Parathyroid adenoma (tissue), 2 donors: ENCODE measurements around the gene TMEM163.

ENCODE experiments used
- H2AFZ ChIP-seq: fragments of 300-600 bp; sonication (generic); one replicate; pipeline ENCODE4 v1.7.0; 2017; ENCODE audit warnings: antibody characterized with exemption, mild to moderate bottlenecking
- H3K27ac ChIP-seq: fragments of 300-600 bp; sonication (generic); one replicate; pipeline ENCODE4 v1.7.0; 2017
- H3K27me3 ChIP-seq: fragments of 300-600 bp; sonication (generic); one replicate; pipeline ENCODE4 v1.7.0; 2017; ENCODE audit warnings: low read length; ENCODE audit not compliant: control insufficient read depth, insufficient read depth
- H3K36me3 ChIP-seq: fragments of 300-600 bp; sonication (generic); one replicate; pipeline ENCODE4 v1.7.0; 2017; ENCODE audit warnings: low read length; ENCODE audit not compliant: control insufficient read depth, insufficient read depth
- H3K4me1 ChIP-seq: fragments of 300-600 bp; sonication (generic); one replicate; pipeline ENCODE4 v1.7.0; 2017; ENCODE audit warnings: control low read depth
- H3K4me2 ChIP-seq: fragments of 300-600 bp; sonication (generic); one replicate; pipeline ENCODE4 v1.7.0; 2017; ENCODE audit warnings: low read length
- H3K4me3 ChIP-seq: fragments of 300-600 bp; sonication (generic); one replicate; pipeline ENCODE4 v1.7.0; 2017; ENCODE audit warnings: low read depth, low read length
- H3K79me2 ChIP-seq: fragments of 300-600 bp; sonication (generic); one replicate; pipeline ENCODE4 v1.7.0; 2017; ENCODE audit warnings: control low read depth
- H3K9ac ChIP-seq: fragments of 300-600 bp; sonication (generic); one replicate; pipeline ENCODE4 v1.7.0; 2017; ENCODE audit warnings: mild to moderate bottlenecking
- H3K9me3 ChIP-seq: fragments of 300-600 bp; sonication (generic); one replicate; pipeline ENCODE4 v1.7.0; 2017; ENCODE audit warnings: low read length; ENCODE audit not compliant: control insufficient read depth
- TF ChIP-seq, protein P1 (sequence below): fragments of 300-600 bp; sonication (generic); IDR thresholded peaks from one replicate; pipeline ENCODE4 v1.7.0; 2017; ENCODE audit warnings: antibody characterized with exemption, mild to moderate bottlenecking
- donor health status: primary hyperparathyroidism.

TMEM163 gene

DNA sequence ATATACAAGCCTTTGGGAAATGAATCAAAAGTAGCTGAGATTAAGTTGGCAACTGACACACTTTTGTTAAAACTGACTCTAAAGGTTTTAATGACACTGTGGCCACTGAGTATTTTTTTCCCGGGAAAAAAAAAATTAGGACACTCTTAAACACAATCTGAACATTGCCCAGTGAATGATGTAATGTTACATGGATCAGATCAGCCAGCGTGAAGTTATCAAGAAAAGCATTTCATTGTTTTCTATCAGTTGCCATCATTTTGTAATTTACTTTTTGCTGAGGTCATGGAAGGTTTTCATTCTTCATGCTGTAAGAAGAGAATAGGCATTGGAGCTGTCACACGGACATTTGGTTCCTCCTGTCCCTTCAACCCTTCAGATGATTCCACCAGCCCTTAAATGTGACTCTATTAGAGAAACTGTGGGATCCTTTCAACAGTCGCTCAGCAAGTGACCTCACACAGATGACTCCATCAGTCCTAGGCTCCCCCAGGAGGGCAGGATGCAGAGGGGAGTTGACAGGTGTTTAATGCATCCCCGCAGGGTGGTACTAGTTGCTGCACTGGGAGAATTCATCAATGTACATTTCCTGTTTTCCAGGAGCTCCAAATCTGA lies 300.7 kb downstream of the TMEM163 start:
- Histone ChIP-seq H3K4me1 (peaks cover 5% of the 10 kb centered on the region), H3K27me3 (no peaks in the 10 kb centered on the region), H3K27ac (no peak overlapping the region), H3K9me3 (no peaks in the 10 kb centered on the region), H3K9ac (no peak overlapping the region), H3K36me3 (no peaks in the 10 kb centered on the region), H3K4me3 (no peak overlapping the region), H3K4me2 (no peak overlapping the region), H3K79me2 (no peaks in the 10 kb centered on the region), H2AFZ (no peak overlapping the region)
- TF ChIP-seq, protein P1, sequence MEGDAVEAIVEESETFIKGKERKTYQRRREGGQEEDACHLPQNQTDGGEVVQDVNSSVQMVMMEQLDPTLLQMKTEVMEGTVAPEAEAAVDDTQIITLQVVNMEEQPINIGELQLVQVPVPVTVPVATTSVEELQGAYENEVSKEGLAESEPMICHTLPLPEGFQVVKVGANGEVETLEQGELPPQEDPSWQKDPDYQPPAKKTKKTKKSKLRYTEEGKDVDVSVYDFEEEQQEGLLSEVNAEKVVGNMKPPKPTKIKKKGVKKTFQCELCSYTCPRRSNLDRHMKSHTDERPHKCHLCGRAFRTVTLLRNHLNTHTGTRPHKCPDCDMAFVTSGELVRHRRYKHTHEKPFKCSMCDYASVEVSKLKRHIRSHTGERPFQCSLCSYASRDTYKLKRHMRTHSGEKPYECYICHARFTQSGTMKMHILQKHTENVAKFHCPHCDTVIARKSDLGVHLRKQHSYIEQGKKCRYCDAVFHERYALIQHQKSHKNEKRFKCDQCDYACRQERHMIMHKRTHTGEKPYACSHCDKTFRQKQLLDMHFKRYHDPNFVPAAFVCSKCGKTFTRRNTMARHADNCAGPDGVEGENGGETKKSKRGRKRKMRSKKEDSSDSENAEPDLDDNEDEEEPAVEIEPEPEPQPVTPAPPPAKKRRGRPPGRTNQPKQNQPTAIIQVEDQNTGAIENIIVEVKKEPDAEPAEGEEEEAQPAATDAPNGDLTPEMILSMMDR = no peak

DNA sequence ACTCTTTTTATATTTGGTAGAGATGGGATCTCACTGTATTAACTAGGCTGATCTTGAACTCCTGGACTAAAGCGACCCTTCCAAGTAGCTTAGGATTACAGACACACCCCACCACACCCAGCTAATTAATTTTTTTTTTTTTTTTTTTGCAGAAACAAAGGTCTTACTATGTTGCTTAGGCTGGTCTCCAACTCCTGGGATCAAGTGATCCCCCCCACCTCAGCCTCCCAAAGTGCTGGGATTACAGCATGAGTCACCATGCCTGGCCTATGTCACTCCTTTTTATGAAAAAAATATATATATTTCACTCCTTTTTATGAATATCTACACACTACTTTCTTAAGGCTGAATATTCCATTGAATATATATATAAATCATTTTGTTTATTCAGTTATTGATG lies 302.2 kb downstream of the TMEM163 start:
- no peaks in the 10 kb centered on the region for H3K79me2 ChIP-seq
- H3K27me3 ChIP-seq = no peaks in the 10 kb centered on the region
- H2AFZ ChIP-seq = no peak overlapping the region
- TF ChIP-seq, protein P1 = no peak
- no peak overlapping the region for H3K4me2 ChIP-seq
- H3K4me3 ChIP-seq = no peak overlapping the region
- H3K4me1 ChIP-seq = peaks cover 5% of the 10 kb centered on the region
- H3K36me3 ChIP-seq = no peaks in the 10 kb centered on the region
- H3K9me3 ChIP-seq = no peaks in the 10 kb centered on the region
- no peak overlapping the region for H3K27ac ChIP-seq
- H3K9ac ChIP-seq = no peak overlapping the region

DNA sequence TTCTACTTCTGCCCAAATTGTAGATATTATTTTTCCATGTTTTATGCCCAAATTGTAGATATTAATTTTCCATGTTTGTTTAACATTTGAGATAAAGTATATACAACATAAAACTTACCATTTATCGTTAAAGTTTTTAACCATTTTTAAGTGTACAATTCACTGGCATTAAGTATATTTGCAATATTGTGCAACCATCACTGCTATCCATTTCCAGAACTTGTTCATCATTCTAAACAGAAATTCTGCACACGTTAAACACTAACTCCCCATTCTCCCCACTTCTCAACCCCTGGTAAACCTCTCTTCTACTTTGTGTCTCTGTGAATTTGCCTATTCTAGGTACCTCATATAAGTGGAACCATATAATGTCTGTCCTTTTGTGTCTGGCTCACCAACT lies 302.8 kb downstream of the TMEM163 start:
- H3K9ac ChIP-seq = no peak overlapping the region
- no peak overlapping the region for H2AFZ ChIP-seq
- H3K4me1 ChIP-seq = peaks cover 4% of the 10 kb centered on the region
- H3K27me3 ChIP-seq = no peaks in the 10 kb centered on the region
- no peaks in the 10 kb centered on the region for H3K79me2 ChIP-seq
- H3K4me3 ChIP-seq = no peak overlapping the region
- H3K36me3 ChIP-seq = no peaks in the 10 kb centered on the region
- H3K27ac ChIP-seq = no peak overlapping the region
- no peak overlapping the region for H3K4me2 ChIP-seq
- no peaks in the 10 kb centered on the region for H3K9me3 ChIP-seq
- TF ChIP-seq, protein P1 = no peak

DNA sequence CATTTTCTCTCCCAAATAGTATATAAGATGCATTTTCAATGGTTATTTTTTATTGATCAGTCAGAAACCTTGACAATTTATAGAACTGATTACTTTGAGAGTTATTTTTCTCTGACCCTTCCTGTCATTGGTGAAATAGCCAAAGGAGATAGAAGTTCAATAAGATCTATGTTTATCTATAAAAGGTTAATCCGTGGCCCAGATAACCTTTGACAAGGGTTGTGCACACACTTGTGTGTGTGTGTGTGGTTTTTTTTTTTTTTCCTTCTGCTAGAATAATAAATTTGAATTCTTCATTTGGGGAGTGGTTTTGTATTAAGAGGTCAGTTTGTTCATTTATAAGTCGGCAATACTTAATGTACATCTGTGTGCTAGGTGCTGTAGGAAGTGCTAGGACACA lies 304.9 kb downstream of the TMEM163 start:
- Histone ChIP-seq H3K9ac (no peak overlapping the region), H3K4me3 (no peak overlapping the region), H2AFZ (no peak overlapping the region), H3K79me2 (no peaks in the 10 kb centered on the region), H3K27ac (no peak overlapping the region), H3K4me2 (no peak overlapping the region), H3K27me3 (no peaks in the 10 kb centered on the region), H3K4me1 (no peaks in the 10 kb centered on the region), H3K9me3 (no peaks in the 10 kb centered on the region), H3K36me3 (no peaks in the 10 kb centered on the region)
- TF ChIP-seq, protein P1 = no peak

DNA sequence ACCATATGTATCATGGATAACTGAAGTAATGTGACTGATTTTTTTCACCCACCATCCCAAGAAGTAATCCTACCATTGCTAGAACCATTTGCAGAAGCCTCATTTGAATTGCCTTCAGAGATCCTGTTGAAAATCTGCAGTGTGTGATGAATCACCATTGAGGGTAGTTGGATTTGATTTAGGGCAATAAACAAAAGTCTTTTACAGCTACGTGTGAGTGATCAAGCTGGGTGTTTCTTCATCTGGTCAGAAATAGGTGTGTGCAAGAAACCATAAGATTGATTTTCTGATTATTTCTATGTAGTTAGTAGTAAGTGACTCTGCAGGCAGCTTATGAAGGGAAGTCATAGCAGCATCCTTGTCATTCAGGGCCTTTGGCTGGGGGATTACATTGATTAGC lies 305.4 kb downstream of the TMEM163 start:
- TF ChIP-seq, protein P1 = no peak

More for the DNA sequence above, 305.4 kb downstream of the TMEM163 start:
- Histone ChIP-seq H3K27me3 (no peaks in the 10 kb centered on the region), H3K4me1 (no peaks in the 10 kb centered on the region), H2AFZ (no peak overlapping the region), H3K4me3 (no peak overlapping the region), H3K27ac (no peak overlapping the region), H3K9me3 (no peaks in the 10 kb centered on the region), H3K4me2 (no peak overlapping the region), H3K36me3 (no peaks in the 10 kb centered on the region), H3K79me2 (no peaks in the 10 kb centered on the region), H3K9ac (no peak overlapping the region)
